ENCODE results near the gene GAA. TPM values are rescaled to one million over a fixed set of nuclear protein-coding genes. Genes with fewer than 3 reads are reported as not detected.

Gene GAA
- total RNA-seq, 1 experiment from 2014 or later, result 30.3 TPM

- H3K4me3 Mint-ChIP-seq, result no peak overlapping the region
- Histone ChIP-seq H3K56ac (ENCODE audit: insufficient read length, low read depth, low read length) (no peak overlapping the region), H3K79me2 (ENCODE audit: insufficient read depth, low read length) (no peaks in the 10 kb centered on the region), H3K14ac (ENCODE audit: insufficient read depth, low read length) (no peak overlapping the region), H3K18ac (ENCODE audit: insufficient read length, low read depth, low read length) (no peak overlapping the region), H3K9ac (ENCODE audit: extremely low read depth, insufficient read length, low read length) (no peak overlapping the region), H4K91ac (ENCODE audit: insufficient read length, low read depth, low read length) (no peak overlapping the region), H3K27me3 (ENCODE audit: insufficient read depth, low read length) (no peaks in the 10 kb centered on the region), H2AFZ (ENCODE audit: low read length) (no peak overlapping the region), H3K79me1 (ENCODE audit: insufficient read depth, low read depth, low read length, poor library complexity, severe bottlenecking) (no peaks in the 10 kb centered on the region), H2BK120ac (ENCODE audit: low read depth, low read length, poor library complexity, severe bottlenecking) (no peak overlapping the region), H2BK15ac (ENCODE audit: low read depth, low read length) (no peak overlapping the region), H4K5ac (ENCODE audit: insufficient read length, low read depth, low read length) (no peak overlapping the region), H3K23ac (ENCODE audit: insufficient read length, low read depth, low read length) (no peak overlapping the region), H2BK12ac (ENCODE audit: insufficient read length, low read depth, low read length) (no peak overlapping the region), H2BK5ac (ENCODE audit: insufficient read length, low read length) (no peak overlapping the region), H4K20me1 (ENCODE audit: control insufficient read depth, insufficient read depth, insufficient read length) (no peaks in the 10 kb centered on the region), H3K27ac (ENCODE audit: insufficient read length, low read depth, low read length) (no peak overlapping the region), H3K4ac (ENCODE audit: low read depth, low read length) (no peak overlapping the region), H2BK20ac (ENCODE audit: low read depth, low read length, poor library complexity, severe bottlenecking) (no peak overlapping the region), H3K23me2 (ENCODE audit: insufficient read length, low read depth, low read length, poor library complexity, severe bottlenecking) (no peaks in the 10 kb centered on the region), H2AK5ac (ENCODE audit: insufficient read length, low read length) (no peak overlapping the region), H3T11ph (ENCODE audit: low read length) (no peak overlapping the region), H4K8ac (replicated peaks; ENCODE audit: insufficient read length, low read depth, low read length) (no peak overlapping the region), H3K4me2 (ENCODE audit: insufficient read depth, insufficient read length, low read length) (no peak overlapping the region), H3K4me1 (ENCODE audit: insufficient read depth, low read length) (no peaks in the 10 kb centered on the region), H3K9me3 (ENCODE audit: control insufficient read depth, low read depth, low read length) (no peaks in the 10 kb centered on the region)
- no CpG with 5 or more reads among the region's 13 CpGs for WGBS (ENCODE audit: extremely low coverage, insufficient read length, low lambda C conversion rate)
- TF ChIP-seq, protein P1, sequence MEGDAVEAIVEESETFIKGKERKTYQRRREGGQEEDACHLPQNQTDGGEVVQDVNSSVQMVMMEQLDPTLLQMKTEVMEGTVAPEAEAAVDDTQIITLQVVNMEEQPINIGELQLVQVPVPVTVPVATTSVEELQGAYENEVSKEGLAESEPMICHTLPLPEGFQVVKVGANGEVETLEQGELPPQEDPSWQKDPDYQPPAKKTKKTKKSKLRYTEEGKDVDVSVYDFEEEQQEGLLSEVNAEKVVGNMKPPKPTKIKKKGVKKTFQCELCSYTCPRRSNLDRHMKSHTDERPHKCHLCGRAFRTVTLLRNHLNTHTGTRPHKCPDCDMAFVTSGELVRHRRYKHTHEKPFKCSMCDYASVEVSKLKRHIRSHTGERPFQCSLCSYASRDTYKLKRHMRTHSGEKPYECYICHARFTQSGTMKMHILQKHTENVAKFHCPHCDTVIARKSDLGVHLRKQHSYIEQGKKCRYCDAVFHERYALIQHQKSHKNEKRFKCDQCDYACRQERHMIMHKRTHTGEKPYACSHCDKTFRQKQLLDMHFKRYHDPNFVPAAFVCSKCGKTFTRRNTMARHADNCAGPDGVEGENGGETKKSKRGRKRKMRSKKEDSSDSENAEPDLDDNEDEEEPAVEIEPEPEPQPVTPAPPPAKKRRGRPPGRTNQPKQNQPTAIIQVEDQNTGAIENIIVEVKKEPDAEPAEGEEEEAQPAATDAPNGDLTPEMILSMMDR (conservative IDR thresholded peaks at IDR 0.05), result no peak
- peaks cover 20 to 28% of the 10 kb centered on the region in 2 experiments for H3K4me1 Mint-ChIP-seq
- H3K27ac Mint-ChIP-seq, result no peak overlapping the region; a peak in 2 of 7 replicates
- no peak for DNase-seq
- H3K36me3 Mint-ChIP-seq (ENCODE audit: insufficient read depth in 1 of 3, low read depth in 3 of 3), result peaks cover 2 to 13% (median 2%) of the 10 kb centered on the region in 3 experiments; a peak in 5 of 7 replicates
- no peaks in the 10 kb centered on the region; the same call in 1 of the 2 replicates for H3K27me3 Mint-ChIP-seq (ENCODE audit: low read depth)
- H3K9me3 Mint-ChIP-seq, result no peaks in the 10 kb centered on the region
These were observed 7.8 kb downstream of the GAA start for GRCh38 chr17:80109066-80109660.

Data from H9 (cell line).